ENCODE measurements around the gene FEZF1. TPM values are rescaled to one million over a fixed set of nuclear protein-coding genes. Genes with fewer than 3 reads are reported as not detected.

Gene FEZF1
- total and polyA plus RNA-seq, 2 of the 4 experiments (the other 2 are of a cell fraction) = not detected

DNA sequence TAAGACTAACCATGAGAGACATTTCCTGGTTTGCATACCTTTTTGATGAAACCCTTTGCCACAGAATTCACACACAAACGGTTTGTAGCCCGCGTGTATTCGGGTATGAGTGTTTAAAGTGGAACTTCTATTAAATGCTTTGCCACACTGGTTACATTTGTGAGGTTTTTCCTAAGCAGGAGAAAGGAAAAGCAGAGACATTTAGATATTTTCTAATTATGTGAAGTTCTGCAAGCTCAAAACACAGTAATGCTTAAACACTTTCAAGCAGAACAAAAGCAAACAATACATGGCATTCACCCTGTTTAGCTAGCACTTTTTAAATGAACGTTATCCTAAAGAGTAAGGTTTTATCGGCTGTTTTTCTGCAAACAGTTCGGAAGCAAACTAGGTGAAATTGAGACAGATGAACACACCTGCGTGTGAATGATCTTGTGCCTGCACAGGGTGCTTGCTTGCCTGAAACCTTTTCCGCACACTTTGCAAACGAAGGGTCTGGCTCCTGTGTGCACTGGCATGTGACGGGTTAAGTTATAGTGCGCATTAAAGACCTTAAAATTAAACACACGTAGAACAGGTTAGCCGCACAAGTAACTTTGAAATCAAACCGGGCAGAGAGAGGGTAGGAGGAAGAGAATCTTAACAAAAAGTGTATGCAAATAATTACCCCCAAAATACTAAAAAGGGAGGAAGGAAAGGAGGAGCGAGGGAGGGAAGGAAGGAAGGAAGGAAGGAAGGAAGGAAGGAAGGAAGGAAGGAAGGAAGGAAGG, 1.6 kb downstream of the FEZF1 start:
- Histone ChIP-seq H2BK120ac (ENCODE audit: low read depth, low read length) (no peak overlapping the region), H2BK15ac (ENCODE audit: low read depth, low read length) (no peak overlapping the region), H2AK9ac (replicated peaks; ENCODE audit: low read depth, low read length, poor library complexity) (no peak overlapping the region), H3K27me3 (ENCODE audit: control insufficient read depth, insufficient read depth, low read length) (peaks cover 74% of the 10 kb centered on the region), H3K79me1 (ENCODE audit: low read depth in 1 of 2, low read length in 2 of 2) (no peaks in the 10 kb centered on the region), H3K23ac (ENCODE audit: low read depth, low read length) (no peak overlapping the region), H3K9ac (ENCODE audit: low read depth, low read length) (no peak overlapping the region), H3K4ac (ENCODE audit: low read depth, low read length) (no peak overlapping the region), H4K5ac (ENCODE audit: low read depth, low read length) (no peak overlapping the region), H2BK5ac (ENCODE audit: low read depth, low read length, poor library complexity, severe bottlenecking) (no peak overlapping the region), H3K56ac (ENCODE audit: extremely low read depth, insufficient read depth, low read length) (no peak overlapping the region), H3K27ac (ENCODE audit: insufficient read depth, low read length) (no peak overlapping the region), H3K4me1 (ENCODE audit: control insufficient read depth, insufficient read depth, low read length) (no peaks in the 10 kb centered on the region), H3K4me3 (ENCODE audit: insufficient read depth, low read depth, low read length) (no peak overlapping the region), H4K91ac (ENCODE audit: insufficient read depth, low read depth, low read length) (no peak overlapping the region), H3K18ac (ENCODE audit: low read depth, low read length) (no peak overlapping the region), H3K9me1 (ENCODE audit: insufficient read depth, low read length) (no peaks in the 10 kb centered on the region), H3K9me3 (ENCODE audit: control insufficient read depth, insufficient read depth, low read length) (peaks cover 8% of the 10 kb centered on the region), H3K14ac (replicated peaks; ENCODE audit: low read depth, low read length) (no peak overlapping the region), H3K36me3 (ENCODE audit: control insufficient read depth, insufficient read depth, low read length) (no peaks in the 10 kb centered on the region), H4K20me1 (ENCODE audit: insufficient read depth, low read length) (no peaks in the 10 kb centered on the region), H2BK20ac (ENCODE audit: low read depth, low read length) (no peak overlapping the region), H3K4me2 (ENCODE audit: low read depth, low read length) (no peak overlapping the region), H4K8ac (ENCODE audit: low read depth in 2 of 2, low read length in 2 of 2) (no peak overlapping the region), H2AK5ac (ENCODE audit: low read depth, low read length) (no peak overlapping the region), H2AFZ (replicated peaks; ENCODE audit: low read length, poor library complexity) (no peak overlapping the region)
- WGBS, 2 experiments (ENCODE audit: extremely low coverage in 2 of 2, insufficient read length in 1 of 2) = 0% methylated on average over 3 of the region's 16 CpGs; no CpG with 5 or more reads in 1 of the 2 experiments
- intact Hi-C loops (cut with micrococcal nuclease) = no loop called here
- BruUV-seq (replicated peaks) = no TSS peak
- CTCF ChIA-PET = no interaction called here
- DNase-seq (no peak), ATAC-seq (ENCODE audit: low read depth) (no peak)
- in situ Hi-C loops (cut with MboI; ENCODE audit: low sequenced_read_pairs) = no loop called here
- TF ChIP-seq, protein P1, sequence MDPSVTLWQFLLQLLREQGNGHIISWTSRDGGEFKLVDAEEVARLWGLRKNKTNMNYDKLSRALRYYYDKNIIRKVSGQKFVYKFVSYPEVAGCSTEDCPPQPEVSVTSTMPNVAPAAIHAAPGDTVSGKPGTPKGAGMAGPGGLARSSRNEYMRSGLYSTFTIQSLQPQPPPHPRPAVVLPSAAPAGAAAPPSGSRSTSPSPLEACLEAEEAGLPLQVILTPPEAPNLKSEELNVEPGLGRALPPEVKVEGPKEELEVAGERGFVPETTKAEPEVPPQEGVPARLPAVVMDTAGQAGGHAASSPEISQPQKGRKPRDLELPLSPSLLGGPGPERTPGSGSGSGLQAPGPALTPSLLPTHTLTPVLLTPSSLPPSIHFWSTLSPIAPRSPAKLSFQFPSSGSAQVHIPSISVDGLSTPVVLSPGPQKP (IDR thresholded peaks at IDR 0.05; ENCODE audit: borderline replicate concordance, low read depth, low read length) = no peak
- TF ChIP-seq CHD1 (IDR thresholded peaks at IDR 0.05; ENCODE audit: low read depth, low read length) = no peak
- no peak for TF ChIP-seq CEBPB (IDR thresholded peaks at IDR 0.05; ENCODE audit: low read depth, low read length)
- TF ChIP-seq MAZ (IDR thresholded peaks at IDR 0.05; ENCODE audit: borderline replicate concordance, low read depth, low read length) = no peak
- dilution Hi-C loops (cut with HindIII; ENCODE audit: low sequenced_read_pairs, unreplicated experiment) = no loop called here
- POLR2A ChIA-PET (ENCODE audit: unreplicated experiment) = no interaction called here

Measured in IMR-90 (cell line).